Heart right ventricle (tissue), 16 donors: ENCODE results near the gene ECHS1. TPM values are rescaled to one million over a fixed set of nuclear protein-coding genes. Genes with fewer than 3 reads are reported as not detected.
"Not testable (repeated sequence)": the region's sequence is repeated elsewhere in the genome, so short reads cannot be mapped to it uniquely, and the experiment has no call there.

ENCODE experiments used
- ATAC-seq, 8 donors: fragments of 200-7000 bp; cut with Tn5 transposase; one replicate each; pipeline ENCODE4 v1.9.1; 2020; ENCODE audit warnings: mild to moderate bottlenecking in 8 of 8, moderate library complexity in 8 of 8, moderate number of reproducible peaks in 1 of 8
- DNase-seq, 2 donors: peaks; one replicate each; pipeline ENCODE4 v3.0.0-alpha.2; 2020
- H3K27ac ChIP-seq, 10 donors: fragments of 200-600 bp; sonication (generic) in 2 of 10; one replicate each; pipeline versions ENCODE4 v1.5.0 to v1.8.0; 2020 to 2022; ENCODE audit warnings: mild to moderate bottlenecking in 3 of 10
- H3K27me3 ChIP-seq, 7 donors: fragments of 200-600 bp; one replicate each; pipeline ENCODE4 v1.8.0; 2021 to 2022; ENCODE audit warnings: mild to moderate bottlenecking in 2 of 7
- H3K36me3 ChIP-seq, 9 donors: fragments of 200-600 bp; sonication (generic) in 1 of 9; one replicate each; pipeline versions ENCODE4 v1.5.0 to v1.8.0; 2020 to 2022; ENCODE audit warnings: mild to moderate bottlenecking in 2 of 9
- H3K4me1 ChIP-seq, 9 donors: fragments of 200-600 bp; sonication (generic) in 1 of 9; one replicate each; pipeline versions ENCODE4 v1.5.0 to v1.8.0; 2020 to 2022; ENCODE audit warnings: mild to moderate bottlenecking in 4 of 9
- H3K4me3 ChIP-seq, 10 donors: fragments of 200-600 bp; sonication (generic) in 2 of 10; one replicate each; pipeline versions ENCODE4 v1.5.0 to v1.8.0; 2020 to 2022; ENCODE audit warnings: mild to moderate bottlenecking in 7 of 10, moderate library complexity in 2 of 10
- H3K9me3 ChIP-seq, 11 donors: fragments of 200-600 bp in 10 of 11; sonication (generic) in 2 of 11; one replicate each; pipeline versions ENCODE4 v1.5.0 to v1.8.0; 2013 to 2022; ENCODE audit warnings: mild to moderate bottlenecking in 2 of 11, control low read depth in 1 of 11, moderate library complexity in 1 of 11
- CTCF ChIP-seq, 9 donors: fragments of 200-600 bp; sonication (generic) in 2 of 9; IDR thresholded peaks; one replicate each; pipeline versions ENCODE4 v1.5.0 to v1.8.0; 2021 to 2022; ENCODE audit warnings: antibody characterized with exemption in 9 of 9, mild to moderate bottlenecking in 5 of 9, moderate library complexity in 1 of 9
- WGBS, 2 donors: extraction: QIAGEN DNeasy Blood & Tissue Kit; methylation state at CpG; one replicate each; pipeline ENCODE4 v1.1.7; 2013; ENCODE audit warnings: inconsistent platforms in 1 of 2; 5-methylcytosine and 5-hydroxymethylcytosine counted together
- intact Hi-C, 10 donors: fragments of 100-400 bp; cut with DNase I; formaldehyde crosslinking; loops; one replicate each; pipeline versions ENCODE4 v1.11.1 to v1.14.2; 2022
- polyA plus RNA-seq, 2 donors: library from polyadenylated mRNA; stranded (reverse); fragments of 200-250 nt; gene quantifications; one replicate each; pipeline ENCODE4 v1.2.3, GENCODE V29; 2013
- total RNA-seq, 10 donors: library from RNA; stranded (reverse); fragmentation: NEBNext Ultra II Directional in 3 of 10; extraction: Animal tissue kit (Norgen Biotek cat#: 25700) in 3 of 10; gene quantifications; one replicate each; pipeline versions ENCODE4 v1.2.1 to v1.2.4, GENCODE V29; 2021 to 2023
- donor health status: Arrhythmogenic right ventricular cardiomyopathy.
- donor health status: ischemic (EF 13 %, LVEDD 7.1; RV severe dilation, severe dysfunction).
- donor health status: healthy with polysubstance abuse.
- donor health status: DM: no; HTN: yes; CAD: no.
- donor health status: DM: no; HTN: no; CAD: no.
- donor health status: ischemic (EF 25% LVEDD 6.9; RV normal size, moderate dysfunction).
- donor health status: ischemic (EF 25% LVEDD 5.7; RV mildly dilated, moderate dysfunction).
- donor health status: healthy.
- donor health status: DM: yes; HTN: yes; CAD: no.
- donor health status: Ischemic cardiomyopathy.
- donor health status: ischemic (EF 35%, LVEDD 5.7; RV mildly dilated, moderate dysfunction).
- donor health status: nonischemic (EF 11% LVEDD 7.7; RV severe dilation, severe dysfunction).
- donor health status: DM: yes; HTN: yes; CAD: no.
- donor health status: PGD.
- donor health status: ischemic (EF 29% LVEDD 5.4; RV normal size, mild dysfunction).
- donor health status: nonischemic (EF 23%, LVEDD 6.1; RV moderate dilation, normal function).

Gene ECHS1
- total and polyA plus RNA-seq, 12 donors, result 117 to 275 (median 213) TPM

- DNase-seq (no peak), ATAC-seq (no peak)
- peaks cover 0 to under 1% (median 0%) of the 10 kb centered on the region in 11 donors for H3K9me3 ChIP-seq
- H3K36me3 ChIP-seq, result no peaks in the 10 kb centered on the region
- no peak overlapping the region for H3K27ac ChIP-seq
- peaks cover 5 to 25% (median 15%) of the 10 kb centered on the region in 9 donors for H3K4me1 ChIP-seq
- H3K27me3 ChIP-seq, result peaks cover 25 to 62% (median 59%) of the 10 kb centered on the region in 7 donors
- no peak for TF ChIP-seq CTCF (IDR thresholded peaks at IDR 0.05)
- WGBS, 2 donors, result 28 to 39% methylated on average over 9 of the region's 9 CpGs
- intact Hi-C loops, result loop anchor here in 7 of 10 donors (5.0 to 10.0 kb wide), 4 partner anchors 189 to 281 kb away; partner anchors contain the start of gene CYP2E1 (in 5 of the 7)
- peak overlapping the region in 9 of 10 donors; percentile 33 to 49 (median 35) for H3K4me3 ChIP-seq
Observed at GRCh38 chr10:133326223-133326551, 47.0 kb downstream of the ECHS1 start.

- Histone ChIP-seq H3K9me3 (peaks cover 0 to 5% (median 0%) of the 10 kb centered on the region in 11 donors), H3K4me3 (peak overlapping the region in 9 of 10 donors; percentile 33 to 49 (median 35)), H3K36me3 (no peaks in the 10 kb centered on the region), H3K4me1 (peaks cover 5 to 25% (median 15%) of the 10 kb centered on the region in 9 donors), H3K27me3 (peaks cover 25 to 61% (median 56%) of the 10 kb centered on the region in 7 donors), H3K27ac (no peak overlapping the region)
- ATAC-seq (no peak), DNase-seq (no peak)
- WGBS, 2 donors, result 1% methylated on average over 81 to 91 of the region's 91 CpGs
- intact Hi-C loops, result loop anchor here in 7 of 10 donors (5.0 to 10.0 kb wide), 4 partner anchors 189 to 282 kb away; partner anchors contain the start of gene CYP2E1 (in 5 of the 7)
- no peak for TF ChIP-seq CTCF (IDR thresholded peaks at IDR 0.05)
Observed at GRCh38 chr10:133325440-133326222, 47.5 kb downstream of the ECHS1 start.

GRCh38 chr10:133324857-133325260, 48.3 kb downstream of the ECHS1 start:
- peaks cover 5 to 22% (median 14%) of the 10 kb centered on the region in 9 donors for H3K4me1 ChIP-seq
- ATAC-seq, result peak in 2 of 8 donors; percentile 10 to 41
- H3K27me3 ChIP-seq, result peaks cover 25 to 65% (median 53%) of the 10 kb centered on the region in 7 donors
- no peak for TF ChIP-seq CTCF (IDR thresholded peaks at IDR 0.05)
- WGBS, 2 donors, result 21 to 25% methylated on average over 20 of the region's 20 CpGs
- H3K9me3 ChIP-seq, result peaks cover 0 to 5% (median 0%) of the 10 kb centered on the region in 11 donors
- H3K36me3 ChIP-seq, result no peaks in the 10 kb centered on the region
- DNase-seq, result no peak
- peak overlapping the region in 7 of 10 donors; percentile 33 to 49 (median 44) for H3K4me3 ChIP-seq
- intact Hi-C loops, result loop anchor here in 7 of 10 donors (5.0 to 10.0 kb wide), 4 partner anchors 190 to 282 kb away; partner anchors contain the start of gene CYP2E1 (in 5 of the 7)
- H3K27ac ChIP-seq, result no peak overlapping the region

- DNase-seq (peak; percentile 44 to 61), ATAC-seq (peak; percentile 45 to 77 (median 62))
- Histone ChIP-seq H3K9me3 (peaks cover 0 to 5% (median 0%) of the 10 kb centered on the region in 11 donors), H3K4me3 (peak overlapping the region in 1 of 10 donors; percentile 25), H3K36me3 (no peaks in the 10 kb centered on the region), H3K27ac (no peak overlapping the region), H3K27me3 (peaks cover 25 to 66% (median 55%) of the 10 kb centered on the region in 7 donors), H3K4me1 (peaks cover 5 to 16% (median 13%) of the 10 kb centered on the region in 9 donors)
- 5 to 6% methylated on average over 11 to 13 of the region's 13 CpGs for WGBS, 2 donors
- intact Hi-C loops, result loop anchor here in 6 of 10 donors (10.0 kb wide), 2 partner anchors 191 to 201 kb away; partner anchors contain the start of gene CYP2E1 (in 5 of the 6)
- TF ChIP-seq CTCF (IDR thresholded peaks at IDR 0.05), result no peak
Observed at GRCh38 chr10:133324198-133324792, 48.9 kb downstream of the ECHS1 start.

- peaks cover 12 to 51% (median 42%) of the 10 kb centered on the region in 7 donors for H3K27me3 ChIP-seq
Observed at GRCh38 chr10:133322064-133322709, 51.0 kb downstream of the ECHS1 start.

GRCh38 chr10:133320852-133321422, 52.2 kb downstream of the ECHS1 start:
- Histone ChIP-seq H3K27me3 (peaks cover 8 to 39% (median 30%) of the 10 kb centered on the region in 7 donors), H3K4me1 (peaks cover 2 to 20% (median 15%) of the 10 kb centered on the region in 9 donors)
- not testable (repeated sequence) for H3K27ac ChIP-seq, H3K4me3 ChIP-seq, H3K36me3 ChIP-seq, DNase-seq, ATAC-seq, H3K9me3 ChIP-seq
- 95 to 97% methylated on average over 6 of the region's 6 CpGs for WGBS, 2 donors
- intact Hi-C loops, result loop anchor here in 6 of 10 donors (10.0 kb wide), 2 partner anchors 194 to 204 kb away; partner anchors contain the start of gene CYP2E1 (in 5 of the 6)

More at GRCh38 chr10:133322064-133322709, 51.0 kb downstream of the ECHS1 start:
- not testable (repeated sequence) for H3K9me3 ChIP-seq, H3K4me3 ChIP-seq, ATAC-seq, H3K36me3 ChIP-seq, DNase-seq, H3K27ac ChIP-seq
- H3K4me1 ChIP-seq, result peaks cover 5 to 23% (median 19%) of the 10 kb centered on the region in 9 donors
- WGBS, 2 donors, result 74 to 77% methylated on average over 11 to 12 of the region's 14 CpGs
- intact Hi-C loops, result loop anchor here in 6 of 10 donors (10.0 kb wide), 2 partner anchors 193 to 203 kb away; partner anchors contain the start of gene CYP2E1 (in 5 of the 6)
